Panc1 (cell line): ENCODE measurements around the gene DAGLA. TPM values are rescaled to one million over a fixed set of nuclear protein-coding genes. Genes with fewer than 3 reads are reported as not detected.

Source experiments
- ATAC-seq: fragments of 200-7000 bp; cut with Tn5 transposase; 2 replicates; pipeline ENCODE4 v1.9.1; 2020; ENCODE audit warnings: mild to moderate bottlenecking, moderate library complexity
- BruUV-seq: library from RNA; stranded (reverse); fragments of 400-500 nt; replicated peaks from 2 replicates; lab custom pipeline; 2021; lab: Mats Ljungman, UMichigan
- CTCF ChIA-PET: fragments of 300-600 bp; sonication (Branson Sonifier 250); formaldehyde crosslinking; loops from one replicate; lab custom pipeline; 2022; ENCODE audit warnings: antibody characterized with exemption; lab: Charles Lee
- POLR2A ChIA-PET: fragments of 300-600 bp; sonication (Branson Sonifier 250); formaldehyde crosslinking; loops from one replicate; lab custom pipeline; 2022; ENCODE audit warnings: antibody characterized with exemption; lab: Charles Lee
- DNase-seq: peaks from one replicate; pipeline ENCODE4 v3.0.0-alpha.2; 2010; ENCODE audit warnings: low read depth, low spot score
- H3K27ac ChIP-seq: 2 replicates; pipeline ENCODE4 v1.5.1; 2011; ENCODE audit warnings: mild to moderate bottlenecking, low read length, inconsistent platforms
- H3K27me3 ChIP-seq: fragments of 200-500 bp; sonication (Bioruptor generic); 2 replicates; pipeline ENCODE4 v1.6.0; 2014; ENCODE audit warnings: low read length, inconsistent platforms; ENCODE audit not compliant: control insufficient read depth, insufficient read depth
- H3K36me3 ChIP-seq: fragments of 200-500 bp; sonication (Bioruptor generic); 2 replicates; pipeline ENCODE4 v1.5.1; 2014; ENCODE audit warnings: inconsistent platforms, mild to moderate bottlenecking, low read length, moderate library complexity; ENCODE audit not compliant: control insufficient read depth, insufficient read depth
- H3K4me1 ChIP-seq: 2 replicates; pipeline ENCODE4 v1.5.1; 2011; ENCODE audit warnings: inconsistent platforms, mild to moderate bottlenecking, low read length, moderate library complexity; ENCODE audit not compliant: control insufficient read depth, insufficient read depth
- H3K4me3 ChIP-seq, 2 experiments: 2 replicates each; pipeline ENCODE4 v1.5.1; 2011 to 2012; ENCODE audit warnings: low read depth in 2 of 2, low read length in 2 of 2, mild to moderate bottlenecking in 2 of 2, inconsistent platforms in 1 of 2, moderate library complexity in 1 of 2
- H3K9me3 ChIP-seq: fragments of 200-500 bp; sonication (Bioruptor generic); 2 replicates; pipeline ENCODE4 v1.5.1; 2014; ENCODE audit warnings: low read depth, mild to moderate bottlenecking, inconsistent platforms, low read length, moderate library complexity; ENCODE audit not compliant: control insufficient read depth, insufficient read depth
- CTCF ChIP-seq: fragments of 450-650 bp; IDR thresholded peaks from 2 replicates; pipeline ENCODE4 v1.5.1; 2017; ENCODE audit warnings: mild to moderate bottlenecking
- POLR2AphosphoS5 ChIP-seq: IDR thresholded peaks from 2 replicates; pipeline ENCODE4 v1.6.1; 2012; ENCODE audit warnings: mild to moderate bottlenecking, low read depth, low read length, moderate library complexity
- SIN3A ChIP-seq: IDR thresholded peaks from 2 replicates; pipeline ENCODE4 v1.6.1; 2012; ENCODE audit warnings: low read depth, mild to moderate bottlenecking, low read length, moderate library complexity, borderline replicate concordance; ENCODE audit not compliant: insufficient read depth
- TCF7L2 ChIP-seq: IDR thresholded peaks from 2 replicates; pipeline ENCODE4 v1.6.1; 2011; ENCODE audit warnings: mild to moderate bottlenecking, low read depth, low read length, inconsistent platforms
- in situ Hi-C: cut with HindIII; loops from 2 replicates; pipeline ENCODE4 v1.10.0; 2016; ENCODE audit warnings: low sequenced_read_pairs, low pct_unique_long_range_greater_than_20kb
- intact Hi-C: fragments of 100-400 bp; cut with micrococcal nuclease; formaldehyde crosslinking; loops from one replicate; pipeline ENCODE4 v1.10.0; 2022; ENCODE audit not compliant: unreplicated experiment
- total RNA-seq: library from RNA; stranded (reverse); gene quantifications from one replicate; pipeline ENCODE4 v1.2.1, GENCODE V29; 2021; ENCODE audit not compliant: unreplicated experiment
- TF ChIP-seq, protein P1 (sequence below), 2 experiments: IDR thresholded peaks; 2 replicates each; pipeline ENCODE4 v1.6.1; 2011 to 2012; ENCODE audit warnings: low read depth in 2 of 2, control low read depth in 1 of 2, low read length in 1 of 2, mild to moderate bottlenecking in 1 of 2, moderate library complexity in 1 of 2; ENCODE audit not compliant: insufficient read depth in 1 of 2

DAGLA gene
- total RNA-seq, 1 experiment from 2014 or later, result 6.4 TPM

GRCh38 chr11:61717286-61718033 lies 37.3 kb downstream of the DAGLA start:
- no peaks in the 10 kb centered on the region for H3K27me3 ChIP-seq
- H3K27ac ChIP-seq, result no peak overlapping the region
- ChIA-PET POLR2A (no interaction called here), CTCF (no interaction called here)
- in situ Hi-C loops, result no loop called here
- TF ChIP-seq CTCF, result no peak
- no peak for TF ChIP-seq TCF7L2
- no peak for TF ChIP-seq POLR2AphosphoS5
- TF ChIP-seq SIN3A, result no peak
- TF ChIP-seq, protein P1, sequence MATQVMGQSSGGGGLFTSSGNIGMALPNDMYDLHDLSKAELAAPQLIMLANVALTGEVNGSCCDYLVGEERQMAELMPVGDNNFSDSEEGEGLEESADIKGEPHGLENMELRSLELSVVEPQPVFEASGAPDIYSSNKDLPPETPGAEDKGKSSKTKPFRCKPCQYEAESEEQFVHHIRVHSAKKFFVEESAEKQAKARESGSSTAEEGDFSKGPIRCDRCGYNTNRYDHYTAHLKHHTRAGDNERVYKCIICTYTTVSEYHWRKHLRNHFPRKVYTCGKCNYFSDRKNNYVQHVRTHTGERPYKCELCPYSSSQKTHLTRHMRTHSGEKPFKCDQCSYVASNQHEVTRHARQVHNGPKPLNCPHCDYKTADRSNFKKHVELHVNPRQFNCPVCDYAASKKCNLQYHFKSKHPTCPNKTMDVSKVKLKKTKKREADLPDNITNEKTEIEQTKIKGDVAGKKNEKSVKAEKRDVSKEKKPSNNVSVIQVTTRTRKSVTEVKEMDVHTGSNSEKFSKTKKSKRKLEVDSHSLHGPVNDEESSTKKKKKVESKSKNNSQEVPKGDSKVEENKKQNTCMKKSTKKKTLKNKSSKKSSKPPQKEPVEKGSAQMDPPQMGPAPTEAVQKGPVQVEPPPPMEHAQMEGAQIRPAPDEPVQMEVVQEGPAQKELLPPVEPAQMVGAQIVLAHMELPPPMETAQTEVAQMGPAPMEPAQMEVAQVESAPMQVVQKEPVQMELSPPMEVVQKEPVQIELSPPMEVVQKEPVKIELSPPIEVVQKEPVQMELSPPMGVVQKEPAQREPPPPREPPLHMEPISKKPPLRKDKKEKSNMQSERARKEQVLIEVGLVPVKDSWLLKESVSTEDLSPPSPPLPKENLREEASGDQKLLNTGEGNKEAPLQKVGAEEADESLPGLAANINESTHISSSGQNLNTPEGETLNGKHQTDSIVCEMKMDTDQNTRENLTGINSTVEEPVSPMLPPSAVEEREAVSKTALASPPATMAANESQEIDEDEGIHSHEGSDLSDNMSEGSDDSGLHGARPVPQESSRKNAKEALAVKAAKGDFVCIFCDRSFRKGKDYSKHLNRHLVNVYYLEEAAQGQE (IDR thresholded peaks at IDR 0.05; ENCODE audit: insufficient read depth in 1 of 2, low read depth in 2 of 2, low read length in 1 of 2), result no peak
- H3K4me3 ChIP-seq, result no peak overlapping the region
- 0 out of 2 replicates have a peak, but pooled peaks cover 7% of the 10 kb centered on the region for H3K4me1 ChIP-seq
- peak; percentile 6; the same call in 1 of the 2 replicates for ATAC-seq
- no TSS peak for BruUV-seq
- intact Hi-C loops, result no loop called here
- no peak for DNase-seq
- H3K9me3 ChIP-seq, result no peaks in the 10 kb centered on the region
- H3K36me3 ChIP-seq, result no peaks in the 10 kb centered on the region

- POLR2A ChIA-PET, result no interaction called here
- BruUV-seq, result no TSS peak
- peak; percentile 18; the same call in 1 of the 2 replicates for ATAC-seq
These were observed 37.9 kb downstream of the DAGLA start for GRCh38 chr11:61718046-61718531.

More at GRCh38 chr11:61718046-61718531, 37.9 kb downstream of the DAGLA start:
- in situ Hi-C loops, result no loop called here
- TF ChIP-seq CTCF, result no peak
- no peak for TF ChIP-seq TCF7L2
- TF ChIP-seq SIN3A, result no peak
- no peak for TF ChIP-seq POLR2AphosphoS5
- TF ChIP-seq, protein P1 (IDR thresholded peaks at IDR 0.05; ENCODE audit: insufficient read depth in 1 of 2, low read depth in 2 of 2, low read length in 1 of 2), result no peak
- intact Hi-C loops, result no loop called here
- CTCF ChIA-PET, result no interaction called here
- no peak overlapping the region for H3K27ac ChIP-seq
- no peaks in the 10 kb centered on the region for H3K9me3 ChIP-seq
- H3K4me1 ChIP-seq, result 0 out of 2 replicates have a peak, but pooled peaks cover 7% of the 10 kb centered on the region
- no peak for DNase-seq
- no peaks in the 10 kb centered on the region for H3K36me3 ChIP-seq
- no peaks in the 10 kb centered on the region for H3K27me3 ChIP-seq
- no peak overlapping the region; a peak in 1 of 4 replicates for H3K4me3 ChIP-seq
